Kidney (tissue), 14 donors: ENCODE measurements around the gene HOXB3. TPM values are rescaled to one million over a fixed set of nuclear protein-coding genes. Genes with fewer than 3 reads are reported as not detected.

ENCODE experiments used
- DNase-seq, 5 donors: peaks; one replicate each; pipeline ENCODE4 v3.0.0-alpha.2; 2013 to 2020
- FAIRE-seq: peaks from 2 replicates; lab custom pipeline; 2012; peaks lifted over from hg19 to GRCh38; lab: Jason Lieb, UNC
- H3K27ac ChIP-seq, 2 donors: one replicate each; pipeline ENCODE4 v1.7.0; 2013; ENCODE audit warnings: low read depth in 2 of 2, low read length in 2 of 2, inconsistent platforms in 1 of 2
- H3K27me3 ChIP-seq: one replicate; pipeline ENCODE4 v1.7.1; 2013; ENCODE audit warnings: low read length, inconsistent platforms; ENCODE audit not compliant: control insufficient read depth, insufficient read depth
- H3K36me3 ChIP-seq, 3 donors: one replicate each; pipeline versions ENCODE4 v1.7.0 to v1.7.1; 2013; ENCODE audit warnings: low read length in 3 of 3, control low read depth in 1 of 3, inconsistent platforms in 1 of 3; ENCODE audit not compliant: insufficient read depth in 3 of 3, control insufficient read depth in 2 of 3
- H3K4me1 ChIP-seq, 3 donors: one replicate each; pipeline versions ENCODE4 v1.7.0 to v1.7.1; 2013; ENCODE audit warnings: low read length in 3 of 3, inconsistent platforms in 1 of 3, low read depth in 1 of 3; ENCODE audit not compliant: control insufficient read depth in 2 of 3, insufficient read depth in 2 of 3
- H3K4me3 ChIP-seq, 3 donors: one replicate each; pipeline versions ENCODE4 v1.7.0 to v1.8.1; 2013; ENCODE audit warnings: low read length in 3 of 3, control low read depth in 1 of 3, inconsistent platforms in 1 of 3
- H3K9ac ChIP-seq, 3 donors: one replicate each; pipeline versions ENCODE4 v1.7.0 to v1.7.1; 2013; ENCODE audit warnings: low read length in 3 of 3, control low read depth in 1 of 3, inconsistent platforms in 1 of 3
- H3K9me3 ChIP-seq, 3 donors: one replicate each; pipeline versions ENCODE4 v1.7.0 to v1.7.1; 2013; ENCODE audit warnings: low read length in 3 of 3, control low read depth in 1 of 3, inconsistent platforms in 1 of 3; ENCODE audit not compliant: control insufficient read depth in 2 of 3, insufficient read depth in 1 of 3
- intact Hi-C: fragments of 100-400 bp; cut with DNase I; formaldehyde crosslinking; loops from one replicate; pipeline ENCODE4 v1.11.1; 2022
- polyA plus RNA-seq: library from polyadenylated mRNA; stranded (reverse); fragments of 350-450 nt; fragmentation: Illumina TruSeq; extraction: RNeasy Lipid Tissue Mini Kit (QIAGEN cat#74804); gene quantifications from one replicate; pipeline ENCODE4 v1.2.3, GENCODE V29; 2014; ENCODE audit warnings: low read depth, low replicate concordance; ENCODE audit not compliant: insufficient read depth
- total RNA-seq: library from RNA; stranded (reverse); fragmentation: NEBNext Ultra II Directional; extraction: Animal tissue kit (Norgen Biotek cat#: 25700); gene quantifications from one replicate; pipeline ENCODE4 v1.2.1, GENCODE V29; 2021
- TF ChIP-seq, protein P1 (sequence below): IDR thresholded peaks from 3 replicates; pipeline ENCODE4 v1.5.1; 2012; ENCODE audit warnings: mild to moderate bottlenecking, moderate library complexity, borderline replicate concordance; ENCODE audit not compliant: insufficient read depth; ENCODE audit errors: extremely low read depth
- donor health status: control.
- donor health status: control.
- donor health status: control.
- donor health status: control.
- donor health status: control.
- donor health status: DM: yes; HTN: yes; CAD: no.
- donor health status: Normal renal cell carcinoma (clear cell type).

Gene HOXB3
- total and polyA plus RNA-seq, 2 donors from 2014 or later: 12.1 to 99.0 TPM

- no peak for DNase-seq
- Histone ChIP-seq H3K4me1 (peaks cover 7 to 26% (median 11%) of the 10 kb centered on the region in 3 donors), H3K4me3 (peak overlapping the region in 1 of 3 donors; percentile 45), H3K27me3 (no peaks in the 10 kb centered on the region), H3K9me3 (no peaks in the 10 kb centered on the region), H3K27ac (peak overlapping the region; percentile 26 to 51), H3K9ac (peak overlapping the region in 2 of 3 donors; percentile 37 to 82), H3K36me3 (no peaks in the 10 kb centered on the region)
- TF ChIP-seq, protein P1, sequence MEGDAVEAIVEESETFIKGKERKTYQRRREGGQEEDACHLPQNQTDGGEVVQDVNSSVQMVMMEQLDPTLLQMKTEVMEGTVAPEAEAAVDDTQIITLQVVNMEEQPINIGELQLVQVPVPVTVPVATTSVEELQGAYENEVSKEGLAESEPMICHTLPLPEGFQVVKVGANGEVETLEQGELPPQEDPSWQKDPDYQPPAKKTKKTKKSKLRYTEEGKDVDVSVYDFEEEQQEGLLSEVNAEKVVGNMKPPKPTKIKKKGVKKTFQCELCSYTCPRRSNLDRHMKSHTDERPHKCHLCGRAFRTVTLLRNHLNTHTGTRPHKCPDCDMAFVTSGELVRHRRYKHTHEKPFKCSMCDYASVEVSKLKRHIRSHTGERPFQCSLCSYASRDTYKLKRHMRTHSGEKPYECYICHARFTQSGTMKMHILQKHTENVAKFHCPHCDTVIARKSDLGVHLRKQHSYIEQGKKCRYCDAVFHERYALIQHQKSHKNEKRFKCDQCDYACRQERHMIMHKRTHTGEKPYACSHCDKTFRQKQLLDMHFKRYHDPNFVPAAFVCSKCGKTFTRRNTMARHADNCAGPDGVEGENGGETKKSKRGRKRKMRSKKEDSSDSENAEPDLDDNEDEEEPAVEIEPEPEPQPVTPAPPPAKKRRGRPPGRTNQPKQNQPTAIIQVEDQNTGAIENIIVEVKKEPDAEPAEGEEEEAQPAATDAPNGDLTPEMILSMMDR: no peak
- no peak for FAIRE-seq
- intact Hi-C loops: loop anchor here (5.0 kb wide), 1 partner anchor 33 kb away; no protein-coding TSS in a partner anchor
Measured at GRCh38 chr17:48575066-48575582, 14.9 kb downstream of the HOXB3 start.

- peak overlapping the region in 2 of 3 donors; percentile 37 to 82 for H3K9ac ChIP-seq
- peak overlapping the region; percentile 26 to 86 for H3K27ac ChIP-seq
- intact Hi-C loops: loop anchor here (5.0 kb wide), 1 partner anchor 32 kb away; no protein-coding TSS in a partner anchor
- DNase-seq (no peak), FAIRE-seq (no peak)
- H3K9me3 ChIP-seq: no peaks in the 10 kb centered on the region
- H3K27me3 ChIP-seq: no peaks in the 10 kb centered on the region
- H3K4me1 ChIP-seq: peaks cover 11 to 28% (median 12%) of the 10 kb centered on the region in 3 donors
- H3K4me3 ChIP-seq: peak overlapping the region in 1 of 3 donors; percentile 45
- H3K36me3 ChIP-seq: no peaks in the 10 kb centered on the region
- TF ChIP-seq, protein P1: no peak
Measured at GRCh38 chr17:48574505-48575065, 15.5 kb downstream of the HOXB3 start.

GRCh38 chr17:48571826-48572417 lies 18.1 kb downstream of the HOXB3 start:
- peak overlapping the region in 2 of 3 donors; percentile 32 to 51 for H3K4me3 ChIP-seq
- H3K27ac ChIP-seq: peak overlapping the region; percentile 81 to 86
- DNase-seq: no peak
- H3K27me3 ChIP-seq: no peaks in the 10 kb centered on the region
- TF ChIP-seq, protein P1: no peak
- H3K4me1 ChIP-seq: peaks cover 14 to 29% (median 28%) of the 10 kb centered on the region in 3 donors
- no peaks in the 10 kb centered on the region for H3K36me3 ChIP-seq
- no peaks in the 10 kb centered on the region for H3K9me3 ChIP-seq
- intact Hi-C loops: no loop called here
- peak overlapping the region; percentile 23 to 82 (median 68) for H3K9ac ChIP-seq
- FAIRE-seq: no peak
